Lower leg skin (tissue), 3 donors: Measurements from ENCODE around the gene FAM72B.
"Not testable (repeated sequence)": the region's sequence is repeated elsewhere in the genome, so short reads cannot be mapped to it uniquely, and the experiment has no call there.

ENCODE experiments used
- CTCF ChIP-seq, 3 donors: fragments of 450-650 bp; IDR thresholded peaks; one replicate each; pipeline ENCODE4 v1.5.1; 2016; ENCODE audit warnings: antibody characterized with exemption in 3 of 3, mild to moderate bottlenecking in 3 of 3, moderate library complexity in 2 of 3
- POLR2A ChIP-seq, 2 donors: fragments of 450-650 bp; IDR thresholded peaks; one replicate each; pipeline ENCODE4 v1.6.1; 2016 to 2017; ENCODE audit warnings: antibody characterized with exemption in 2 of 2, mild to moderate bottlenecking in 1 of 2, moderate library complexity in 1 of 2

GRCh38 chr1:121184290-121185127 is at the start of gene FAM72B, which contains the start of gene SRGAP2C:
- not testable (repeated sequence) for TF ChIP-seq CTCF, POLR2A (IDR thresholded peaks at IDR 0.05)
